Measurements from ENCODE around the gene CDH8.
"Not testable (repeated sequence)": the region's sequence is repeated elsewhere in the genome, so short reads cannot be mapped to it uniquely, and the experiment has no call there.

Gene CDH8

DNA sequence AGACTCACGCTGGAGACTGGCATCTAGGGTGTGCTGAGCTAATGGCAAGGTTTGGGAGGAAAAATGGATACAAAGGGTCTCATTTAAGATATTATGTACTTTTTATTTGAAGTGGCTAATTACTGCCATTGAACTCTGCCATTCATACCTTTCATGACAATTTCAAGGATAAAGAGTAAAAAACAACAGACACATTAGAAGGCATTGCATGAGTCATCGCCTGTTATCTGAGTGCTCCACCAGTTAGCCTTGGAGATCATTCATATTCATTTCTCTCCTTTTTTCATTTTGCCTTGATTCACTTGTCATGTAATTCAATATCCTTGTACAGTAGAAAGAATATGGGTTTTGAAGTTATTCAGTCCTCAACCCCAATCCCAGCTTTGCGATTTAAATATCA is 109.5 kb downstream of the CDH8 start:
- no peak for DNase-seq

DNA sequence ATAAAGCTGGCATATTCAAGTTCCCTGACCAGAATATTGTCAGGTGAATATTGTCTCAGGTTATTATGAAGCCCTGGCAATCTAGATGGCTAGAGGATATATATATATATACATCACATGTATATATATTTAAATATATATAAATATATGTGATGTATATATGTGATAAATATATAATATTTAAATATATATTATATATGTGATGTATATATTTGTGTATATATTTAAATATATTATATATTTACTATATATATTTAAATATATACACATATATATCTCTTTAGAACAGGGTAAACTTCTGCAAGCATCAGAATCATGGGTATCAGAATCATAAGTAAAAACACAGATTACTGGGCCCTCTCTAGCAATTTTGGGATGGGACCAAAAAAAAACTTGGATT is 112.6 kb downstream of the CDH8 start:
- DNase-seq: no peak

GRCh38 chr16:61921373-61921772 is 114.9 kb downstream of the CDH8 start:
- no peak for DNase-seq

- DNase-seq: not testable (repeated sequence)
Observed at GRCh38 chr16:61917865-61918826, 118.1 kb downstream of the CDH8 start.

DNA sequence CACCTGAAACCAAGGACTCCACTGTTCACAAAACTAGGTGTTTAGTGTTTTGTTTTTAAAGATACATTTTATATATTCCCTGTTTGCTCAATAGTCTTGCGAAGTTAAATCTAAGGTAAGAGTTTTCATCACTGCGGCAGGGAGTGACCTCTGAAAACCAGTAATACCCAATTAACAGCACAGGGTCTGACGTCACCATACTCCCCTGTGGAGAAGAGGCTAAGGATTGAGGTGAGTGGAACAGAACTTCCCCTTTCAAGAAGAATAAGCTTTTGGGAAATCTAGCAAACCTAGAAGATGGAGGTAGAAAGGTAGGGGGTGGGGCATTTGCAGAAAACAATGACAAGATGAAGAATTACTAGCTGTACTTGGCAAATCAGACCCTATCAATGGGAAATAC is 120.7 kb downstream of the CDH8 start:
- DNase-seq: no peak

DNA sequence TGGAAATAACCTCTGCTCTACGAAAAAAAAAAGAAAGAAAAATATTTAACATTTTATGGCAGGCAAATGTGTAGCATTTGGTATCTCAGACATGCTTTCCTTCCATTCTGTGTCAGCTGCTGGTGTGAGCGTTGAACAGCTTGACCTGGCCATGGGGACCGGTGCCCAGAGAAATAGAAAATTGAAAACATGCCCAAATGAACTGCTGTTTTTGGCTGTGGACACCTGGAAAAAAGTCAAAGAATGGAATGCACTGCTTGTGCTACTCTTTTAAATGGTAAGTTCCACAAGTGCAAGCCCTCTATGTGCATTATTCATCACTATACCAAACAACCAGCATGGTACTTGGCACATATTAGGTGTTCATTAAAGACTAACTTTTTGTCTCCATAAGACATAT is 127.2 kb downstream of the CDH8 start:
- DNase-seq: no peak

DNA sequence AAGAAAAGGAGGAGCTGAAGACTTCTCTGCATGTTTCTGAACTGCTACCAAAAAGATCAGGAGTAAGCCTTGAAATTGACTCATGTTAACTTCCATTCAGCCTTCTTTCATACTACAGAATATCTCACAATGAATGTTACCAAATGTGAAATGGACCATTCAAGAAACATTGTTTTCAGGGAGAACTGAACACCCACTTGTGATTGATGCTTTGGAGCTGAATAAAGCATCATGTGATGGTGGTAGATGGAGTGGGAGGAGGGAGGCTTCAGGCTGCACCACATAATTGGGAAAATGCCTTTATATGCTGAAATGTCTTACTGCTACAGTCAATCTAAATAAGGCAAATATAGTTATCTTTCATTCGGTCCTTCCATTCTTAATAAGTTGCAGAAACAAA is 127.8 kb downstream of the CDH8 start:
- no peak for DNase-seq

GRCh38 chr16:61901689-61902088 is 134.5 kb downstream of the CDH8 start:
- no peak for DNase-seq

GRCh38 chr16:61900482-61900881 is 135.8 kb downstream of the CDH8 start:
- no peak for DNase-seq

GRCh38 chr16:61897657-61898056 is 138.6 kb downstream of the CDH8 start:
- DNase-seq: no peak

GRCh38 chr16:61892531-61892930 is 143.7 kb downstream of the CDH8 start:
- no peak for DNase-seq

GRCh38 chr16:61891460-61891859 is 144.8 kb downstream of the CDH8 start:
- no peak for DNase-seq

- no peak for DNase-seq
Observed at GRCh38 chr16:61890386-61890785, 145.9 kb downstream of the CDH8 start.

DNA sequence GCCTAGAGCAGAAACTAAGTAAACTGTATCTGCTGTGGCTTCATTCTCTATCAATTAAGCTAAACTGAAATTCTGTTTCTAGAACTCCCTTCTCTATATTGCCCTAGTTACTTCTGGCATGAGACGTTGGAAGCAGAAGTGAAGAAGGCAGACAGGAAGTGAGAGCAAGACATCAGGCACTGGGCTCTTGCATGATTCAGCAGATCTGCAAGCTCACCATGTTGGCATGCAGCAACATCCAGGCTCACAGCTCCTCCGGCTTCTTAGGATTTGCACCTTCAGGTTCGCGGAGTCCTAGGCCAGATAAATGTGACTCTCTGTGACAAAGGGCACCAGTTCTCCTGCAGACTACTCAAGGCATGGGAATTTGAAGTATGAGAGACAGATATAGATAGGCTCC is 148.3 kb downstream of the CDH8 start:
- DNase-seq: no peak

DNA sequence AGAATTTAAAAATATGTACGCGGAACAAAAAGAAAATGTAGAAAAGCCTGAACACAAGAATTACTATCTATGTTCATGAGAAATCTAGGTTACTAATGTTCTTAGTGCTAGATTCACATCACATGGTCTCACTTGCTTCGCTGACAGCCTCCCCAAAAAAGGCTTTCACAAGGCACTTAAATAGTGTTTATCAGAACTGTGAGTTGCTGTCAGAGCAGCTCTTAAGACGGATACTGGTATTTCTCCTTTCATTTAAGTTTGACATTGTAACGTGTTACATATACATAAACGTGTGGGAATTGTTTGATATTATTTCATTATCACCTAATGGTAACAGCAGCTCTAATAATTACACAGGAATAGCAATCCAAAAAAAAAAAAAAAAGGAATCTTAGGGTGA is 150.9 kb downstream of the CDH8 start:
- no peak for DNase-seq

DNA sequence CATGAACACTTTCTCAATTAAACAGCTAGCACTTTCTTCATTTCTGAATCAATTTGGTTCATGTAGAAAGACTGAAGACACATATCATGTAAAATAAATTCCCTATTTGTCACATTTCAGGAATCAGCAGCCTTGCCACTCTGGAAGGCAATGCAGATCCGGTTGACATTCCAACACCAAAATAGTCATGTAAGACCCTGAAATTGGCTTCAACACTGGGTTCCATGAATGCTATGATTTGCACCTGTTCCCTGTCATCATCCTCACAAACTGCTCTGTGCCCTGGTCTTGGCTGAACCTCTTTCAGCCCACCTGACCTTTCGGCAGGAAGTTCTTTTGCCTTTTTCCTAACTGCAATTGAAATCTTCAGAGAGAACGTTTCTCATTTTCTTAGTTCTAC is 156.9 kb downstream of the CDH8 start:
- DNase-seq: no peak

DNA sequence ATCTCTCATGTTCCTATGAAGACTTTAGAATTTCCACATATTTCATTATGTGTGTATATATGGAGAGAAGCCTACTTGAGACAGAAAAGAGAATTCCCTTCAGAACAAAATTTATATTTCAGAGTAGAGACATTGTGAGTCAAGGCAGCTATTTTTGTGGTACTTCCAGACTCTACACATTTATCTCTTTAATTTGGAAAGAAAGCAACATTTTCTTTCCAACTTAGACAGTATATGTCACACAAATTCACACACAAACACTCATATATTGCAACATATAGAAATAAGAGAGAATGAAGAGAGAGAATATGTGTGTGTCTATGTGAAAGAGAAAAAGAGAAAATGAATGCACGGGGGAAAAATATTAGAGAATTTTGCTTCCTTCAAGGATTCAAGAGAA is 158.8 kb downstream of the CDH8 start:
- no peak for DNase-seq

DNA sequence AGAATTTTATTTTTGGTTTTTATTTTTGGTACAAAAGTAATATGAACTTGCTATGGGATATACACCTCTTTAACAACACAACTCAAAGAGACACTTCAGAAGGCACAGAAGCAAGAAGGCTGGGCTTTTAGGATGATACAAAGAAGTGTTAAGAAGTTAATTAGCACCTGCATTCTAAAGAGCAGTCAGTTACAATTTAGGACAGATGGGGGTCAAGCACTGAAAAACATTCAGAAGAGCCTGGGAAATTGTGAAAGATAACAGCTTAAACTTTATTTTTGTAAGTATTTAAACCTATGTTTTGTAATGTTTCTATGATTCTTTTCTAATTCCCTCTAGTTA is 163.5 kb downstream of the CDH8 start:
- no peak for DNase-seq

DNA sequence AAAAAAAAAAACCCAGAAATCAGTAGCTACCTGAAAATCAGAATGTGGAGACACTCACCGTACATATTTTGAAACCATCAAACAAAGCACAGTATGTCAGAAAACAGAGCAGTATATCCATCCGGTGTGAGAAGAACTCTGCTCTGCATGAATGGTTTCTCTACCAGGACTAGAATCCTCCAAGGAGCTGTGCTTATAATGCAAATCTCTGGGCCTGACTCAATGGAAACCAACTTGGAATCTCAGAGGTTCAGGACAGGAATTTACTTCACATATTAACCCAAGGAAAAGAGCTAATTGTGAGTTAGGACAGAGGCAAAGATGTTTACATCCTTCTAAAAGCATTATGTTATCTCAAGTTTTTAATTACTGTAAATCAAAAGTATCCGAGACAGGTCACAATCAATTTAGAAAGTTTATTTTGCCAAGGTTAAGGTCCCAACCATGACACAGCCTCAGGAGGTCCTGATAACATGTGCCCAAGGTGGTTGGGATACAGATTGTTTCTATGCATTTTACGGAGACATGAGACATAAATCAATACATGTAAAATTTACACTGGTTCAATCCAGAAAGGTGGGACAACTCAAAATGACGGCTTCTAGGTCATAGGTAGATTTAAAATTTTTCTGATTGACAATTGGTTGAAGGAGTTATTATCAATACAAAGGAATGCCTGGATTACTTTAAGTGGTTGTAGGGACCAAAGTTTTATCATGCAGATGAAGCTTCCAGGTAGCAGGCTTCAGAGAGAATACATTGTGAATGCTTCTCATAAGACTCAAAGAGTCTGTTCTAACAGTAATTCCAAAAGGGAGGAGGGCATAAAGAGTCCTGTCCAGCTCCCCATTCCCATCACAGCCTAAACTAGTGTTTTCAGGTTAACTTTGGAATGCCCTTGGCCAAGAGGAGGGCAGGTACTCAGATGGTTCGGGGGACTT is 164.1 kb downstream of the CDH8 start:
- no peak for DNase-seq

GRCh38 chr16:61862221-61863155 is 173.8 kb downstream of the CDH8 start:
- DNase-seq: no peak

GRCh38 chr16:61858988-61859387 is 177.2 kb downstream of the CDH8 start:
- no peak for DNase-seq

- DNase-seq: no peak
Observed at GRCh38 chr16:61842666-61843065, 193.6 kb downstream of the CDH8 start.

All from T-helper 2 cell (primary cell).